Lung (tissue), 12 donors: Measurements from ENCODE around the gene SUN1. TPM values are rescaled to one million over a fixed set of nuclear protein-coding genes. Genes with fewer than 3 reads are reported as not detected.

Experiments
- ATAC-seq: fragments of 200-7000 bp; cut with Tn5 transposase; one replicate; pipeline ENCODE4 v1.9.1; 2020; ENCODE audit warnings: moderate number of reproducible peaks; ENCODE audit not compliant: insufficient read depth, low FRiP score
- DNase-seq, 3 donors: peaks; one replicate each; pipeline ENCODE4 v3.0.0-alpha.2; 2013 to 2017
- H3K27ac ChIP-seq, 2 donors: one replicate each; pipeline ENCODE4 v1.5.1; 2013; ENCODE audit warnings: mild to moderate bottlenecking in 2 of 2, moderate library complexity in 2 of 2, control low read depth in 1 of 2, inconsistent platforms in 1 of 2, low read depth in 1 of 2, low read length in 1 of 2
- H3K27me3 ChIP-seq, 3 donors: one replicate each; pipeline ENCODE4 v1.5.1; 2013; ENCODE audit warnings: low read length in 2 of 3; ENCODE audit not compliant: control insufficient read depth in 3 of 3, insufficient read depth in 3 of 3
- H3K36me3 ChIP-seq, 4 donors: one replicate each; pipeline ENCODE4 v1.5.1; 2013; ENCODE audit warnings: low read length in 4 of 4, mild to moderate bottlenecking in 1 of 4, moderate library complexity in 1 of 4; ENCODE audit not compliant: control insufficient read depth in 4 of 4, insufficient read depth in 4 of 4
- H3K4me1 ChIP-seq, 5 donors: one replicate each; pipeline ENCODE4 v1.5.1; 2013; ENCODE audit warnings: low read length in 5 of 5, mild to moderate bottlenecking in 2 of 5, moderate library complexity in 1 of 5; ENCODE audit not compliant: control insufficient read depth in 5 of 5, insufficient read depth in 5 of 5
- H3K4me3 ChIP-seq: one replicate; pipeline ENCODE4 v1.5.1; 2013; ENCODE audit warnings: mild to moderate bottlenecking, control low read depth, moderate library complexity
- H3K9ac ChIP-seq, 2 donors: one replicate each; pipeline ENCODE4 v1.5.1; 2013; ENCODE audit warnings: low read length in 2 of 2, control low read depth in 1 of 2; ENCODE audit not compliant: insufficient read depth in 1 of 2
- H3K9me3 ChIP-seq, 4 donors: one replicate each; pipeline ENCODE4 v1.5.1; 2013; ENCODE audit warnings: low read length in 3 of 4, mild to moderate bottlenecking in 1 of 4, moderate library complexity in 1 of 4; ENCODE audit not compliant: control insufficient read depth in 4 of 4, insufficient read depth in 3 of 4
- CTCF ChIP-seq: IDR thresholded peaks from 2 replicates; pipeline ENCODE4 v1.5.1; 2012; ENCODE audit warnings: mild to moderate bottlenecking; ENCODE audit errors: control extremely low read depth, extremely low read depth
- WGBS, 2 donors: extraction: QIAGEN DNeasy Blood & Tissue Kit; methylation state at CpG; one replicate each; pipeline ENCODE4 v1.1.7; 2013; 5-methylcytosine and 5-hydroxymethylcytosine counted together
- polyA plus RNA-seq, 2 donors: library from polyadenylated mRNA; stranded (reverse); fragments of 200-250 nt; gene quantifications; one replicate each; pipeline ENCODE4 v1.2.1, GENCODE V29; 2013
- total RNA-seq, 2 donors: library from RNA; depleted of rRNA in 1 of 2; stranded (reverse); fragments of >200 nt in 1 of 2; gene quantifications; one replicate each; pipeline ENCODE4 v1.2.1, GENCODE V29; 2014 to 2021
- donor health status: control.
- donor health status: control.
- donor health status: Bipolar disorder and iron deficiency.
- donor health status: healthy.
- donor health status: DM: yes; HTN: yes; CAD: no.

The SUN1 gene
- total and polyA plus RNA-seq, 4 donors: 69.6 to 349 (median 104) TPM

- no peak overlapping the region for H3K27ac ChIP-seq
- no peak overlapping the region for H3K4me3 ChIP-seq
- H3K9ac ChIP-seq: no peak overlapping the region
- no peak for ATAC-seq
- 91 to 92% methylated on average over 43 of the region's 43 CpGs for WGBS, 2 donors
- DNase-seq: no peak
- H3K36me3 ChIP-seq: peaks cover 0 to 4% (median 0%) of the 10 kb centered on the region in 4 donors
- peaks cover 0 to 2% (median 0%) of the 10 kb centered on the region in 4 donors for H3K9me3 ChIP-seq
- no peak for TF ChIP-seq CTCF
- peaks cover 0 to 8% (median 0%) of the 10 kb centered on the region in 5 donors for H3K4me1 ChIP-seq
- no peaks in the 10 kb centered on the region for H3K27me3 ChIP-seq
Measured at GRCh38 chr7:915291-916218, 83.3 kb downstream of the SUN1 start.

- 54 to 70% methylated on average over 17 of the region's 17 CpGs for WGBS, 2 donors
- H3K9me3 ChIP-seq: peaks cover 0 to 2% (median 0%) of the 10 kb centered on the region in 4 donors
- peaks cover 0 to 4% (median 0%) of the 10 kb centered on the region in 4 donors for H3K36me3 ChIP-seq
- no peak overlapping the region for H3K27ac ChIP-seq
- ATAC-seq: no peak
- no peak for DNase-seq
- H3K4me1 ChIP-seq: peaks cover 0 to 8% (median 0%) of the 10 kb centered on the region in 5 donors
- H3K9ac ChIP-seq: no peak overlapping the region
- no peak for TF ChIP-seq CTCF
- no peak overlapping the region for H3K4me3 ChIP-seq
- no peaks in the 10 kb centered on the region for H3K27me3 ChIP-seq
Measured at GRCh38 chr7:916291-916941, 84.1 kb downstream of the SUN1 start.

- peaks cover 0 to 8% (median 0%) of the 10 kb centered on the region in 5 donors for H3K4me1 ChIP-seq
- H3K27ac ChIP-seq: no peak overlapping the region
- H3K27me3 ChIP-seq: no peaks in the 10 kb centered on the region
- ATAC-seq (no peak), DNase-seq (no peak)
- H3K4me3 ChIP-seq: no peak overlapping the region
- H3K9me3 ChIP-seq: peaks cover 0 to 2% (median 0%) of the 10 kb centered on the region in 4 donors
- TF ChIP-seq CTCF: no peak
- H3K9ac ChIP-seq: no peak overlapping the region
- WGBS, 2 donors: 89 to 94% methylated on average over 26 to 28 of the region's 33 CpGs
- no peaks in the 10 kb centered on the region for H3K36me3 ChIP-seq
Measured at GRCh38 chr7:917255-918117, 85.2 kb downstream of the SUN1 start.
